Lower leg skin (tissue), 4 donors: ENCODE measurements around the gene MORN2. TPM values are rescaled to one million over a fixed set of nuclear protein-coding genes. Genes with fewer than 3 reads are reported as not detected.

Experiments used
- DNase-seq, 2 donors: peaks; one replicate each; pipeline ENCODE4 v3.0.0-alpha.2; 2019; ENCODE audit warnings: low spot score in 2 of 2
- H3K4me3 ChIP-seq: fragments of 200-600 bp; sonication (generic); 2 replicates; pipeline ENCODE4 v1.5.1; 2017; ENCODE audit warnings: mild to moderate bottlenecking, low read depth; ENCODE audit not compliant: poor library complexity, severe bottlenecking
- CTCF ChIP-seq, 3 donors: fragments of 450-650 bp; IDR thresholded peaks; one replicate each; pipeline ENCODE4 v1.5.1; 2016; ENCODE audit warnings: antibody characterized with exemption in 3 of 3, mild to moderate bottlenecking in 3 of 3, moderate library complexity in 2 of 3
- POLR2A ChIP-seq, 2 donors: fragments of 450-650 bp; IDR thresholded peaks; one replicate each; pipeline ENCODE4 v1.6.1; 2016 to 2017; ENCODE audit warnings: antibody characterized with exemption in 2 of 2, mild to moderate bottlenecking in 1 of 2, moderate library complexity in 1 of 2
- WGBS, 2 donors: methylation state at CpG; one replicate each; pipeline ENCODE4 v1.1.5; 2018; 5-methylcytosine and 5-hydroxymethylcytosine counted together
- intact Hi-C: fragments of 100-400 bp; cut with DNase I; formaldehyde crosslinking; loops from one replicate; pipeline ENCODE4 v1.15.0; 2023; ENCODE audit warnings: low total_unique reads
- total RNA-seq, 4 donors: library from RNA; depleted of rRNA; stranded (reverse); fragments of >200 nt; gene quantifications; one replicate each; pipeline ENCODE4 v1.1.0, GENCODE V29; 2016

Gene MORN2
- total RNA-seq, 4 donors from 2014 or later = 3.3 to 11.0 (median 6.5) TPM

DNA sequence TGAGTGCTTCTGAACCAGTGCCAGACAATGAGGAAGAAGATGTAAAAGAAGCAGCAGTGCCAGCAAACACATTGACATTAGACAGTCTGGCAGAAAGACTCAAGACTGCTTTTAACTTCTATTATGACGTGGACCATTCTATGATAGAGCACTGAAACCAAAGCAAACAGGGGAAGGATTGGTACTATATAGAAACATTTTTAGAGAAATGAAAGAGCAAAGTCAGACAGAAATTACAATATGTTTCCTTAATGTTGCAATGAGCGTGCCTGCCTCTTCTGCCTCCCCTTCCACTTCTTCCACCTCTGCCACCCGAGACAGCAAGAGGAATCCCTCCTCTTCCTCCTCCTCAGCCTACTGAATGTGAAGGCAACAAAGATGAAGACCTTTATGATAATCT, 39.8 kb upstream of the MORN2 start:
- intact Hi-C loops = no loop called here

DNA sequence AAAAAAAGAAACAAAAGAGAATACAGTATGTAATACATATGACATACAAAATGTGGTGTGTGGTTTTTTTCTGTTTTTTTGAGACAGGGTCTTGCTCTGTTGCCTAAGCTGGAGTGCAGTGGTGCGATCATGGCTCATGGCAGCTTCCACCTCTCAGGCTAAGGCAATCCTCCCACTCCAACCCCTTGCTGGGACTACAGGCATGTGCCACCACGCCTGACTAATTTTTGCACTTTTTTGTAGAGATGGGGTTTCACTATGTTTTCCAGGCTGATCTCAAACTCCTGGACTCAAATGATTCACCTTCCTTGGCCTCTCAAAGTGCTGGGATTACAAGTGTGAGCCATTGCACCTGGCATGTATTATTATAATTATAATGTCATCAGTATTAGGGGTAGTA, 39.0 kb upstream of the MORN2 start:
- 92 to 93% methylated on average over 2 of the region's 2 CpGs for WGBS, 2 donors
- no peak overlapping the region for H3K4me3 ChIP-seq
- intact Hi-C loops = no loop called here
- DNase-seq = no peak
- TF ChIP-seq POLR2A (IDR thresholded peaks at IDR 0.05) (no peak), CTCF (IDR thresholded peaks at IDR 0.05) (no peak)

More for the DNA sequence above, 39.8 kb upstream of the MORN2 start:
- 85 to 94% methylated on average over 3 of the region's 3 CpGs for WGBS, 2 donors
- DNase-seq = no peak
- H3K4me3 ChIP-seq = no peak overlapping the region
- TF ChIP-seq CTCF (IDR thresholded peaks at IDR 0.05) (no peak), POLR2A (IDR thresholded peaks at IDR 0.05) (no peak)

DNA sequence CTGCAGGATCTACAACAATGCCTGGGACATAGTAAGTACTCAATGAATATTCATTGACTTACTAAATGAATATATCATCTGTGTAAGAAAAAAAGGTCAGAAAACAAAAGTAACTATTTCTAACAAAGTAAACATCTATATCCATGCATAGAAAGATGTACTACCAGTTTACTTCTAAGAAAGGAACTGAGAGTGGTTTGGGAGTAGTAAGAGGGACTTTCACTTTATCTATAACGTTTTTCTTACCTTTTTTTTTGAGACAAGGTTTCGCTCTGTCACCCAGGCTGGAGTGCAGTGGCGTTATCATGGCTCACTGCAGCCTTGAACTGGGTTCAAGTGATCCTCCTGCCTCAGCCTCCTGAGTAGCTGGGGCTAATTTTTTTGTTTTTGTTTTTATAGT, 25.7 kb upstream of the MORN2 start:
- WGBS, 2 donors = 87 to 88% methylated on average over 3 of the region's 3 CpGs
- H3K4me3 ChIP-seq = no peak overlapping the region
- TF ChIP-seq CTCF (IDR thresholded peaks at IDR 0.05) = no peak
- no peak for TF ChIP-seq POLR2A (IDR thresholded peaks at IDR 0.05)
- DNase-seq = no peak
- intact Hi-C loops = no loop called here

GRCh38 chr2:38856165-38856564, 19.6 kb upstream of the MORN2 start:
- WGBS, 2 donors = 87 to 92% methylated on average over 1 of the region's 1 CpG
- DNase-seq = no peak

DNA sequence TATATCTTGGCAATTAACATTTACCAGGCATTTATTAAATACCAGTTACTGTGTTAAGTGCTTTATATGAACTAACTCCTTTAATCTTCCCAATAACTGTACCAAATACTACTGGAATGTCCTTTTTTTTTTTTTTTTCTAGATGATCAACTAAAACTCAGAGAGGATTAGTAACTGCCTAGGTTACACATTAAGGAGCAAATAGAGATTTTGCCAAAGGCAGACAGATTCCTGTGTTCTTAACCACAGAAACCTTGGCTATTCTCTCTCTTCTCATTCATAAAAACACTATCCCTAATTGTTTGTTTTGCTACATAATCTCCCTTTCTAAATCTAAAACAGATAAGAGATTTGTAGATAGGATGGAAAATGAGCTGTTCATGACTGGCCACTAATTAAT, 13.3 kb upstream of the MORN2 start:
- H3K4me3 ChIP-seq = no peak overlapping the region
- no peak for DNase-seq
- intact Hi-C loops = no loop called here
- TF ChIP-seq CTCF (IDR thresholded peaks at IDR 0.05) = no peak
- TF ChIP-seq POLR2A (IDR thresholded peaks at IDR 0.05) = no peak

More at GRCh38 chr2:38856165-38856564, 19.6 kb upstream of the MORN2 start:
- intact Hi-C loops = no loop called here
- no peak for TF ChIP-seq CTCF (IDR thresholded peaks at IDR 0.05)
- TF ChIP-seq POLR2A (IDR thresholded peaks at IDR 0.05) = no peak
- H3K4me3 ChIP-seq = no peak overlapping the region

- no peak for DNase-seq
- intact Hi-C loops = no loop called here
- no peak for TF ChIP-seq CTCF (IDR thresholded peaks at IDR 0.05)
- no peak for TF ChIP-seq POLR2A (IDR thresholded peaks at IDR 0.05)
- 88 to 91% methylated on average over 2 of the region's 2 CpGs for WGBS, 2 donors
- no peak overlapping the region for H3K4me3 ChIP-seq
These were observed 12.6 kb upstream of the MORN2 start for GRCh38 chr2:38863061-38863695.
